HUDEP-2 (cell line): ENCODE measurements around the gene ZNF431.
"Not testable (repeated sequence)": the region's sequence is repeated elsewhere in the genome, so short reads cannot be mapped to it uniquely, and the experiment has no call there.

ENCODE experiments used
- DNase-seq, 76 experiments: peaks; one replicate each; lab custom pipeline; 2025; ENCODE audit not compliant: unreplicated experiment in 76 of 76; lab: John Stamatoyannopoulos, UW

The ZNF431 gene

DNA sequence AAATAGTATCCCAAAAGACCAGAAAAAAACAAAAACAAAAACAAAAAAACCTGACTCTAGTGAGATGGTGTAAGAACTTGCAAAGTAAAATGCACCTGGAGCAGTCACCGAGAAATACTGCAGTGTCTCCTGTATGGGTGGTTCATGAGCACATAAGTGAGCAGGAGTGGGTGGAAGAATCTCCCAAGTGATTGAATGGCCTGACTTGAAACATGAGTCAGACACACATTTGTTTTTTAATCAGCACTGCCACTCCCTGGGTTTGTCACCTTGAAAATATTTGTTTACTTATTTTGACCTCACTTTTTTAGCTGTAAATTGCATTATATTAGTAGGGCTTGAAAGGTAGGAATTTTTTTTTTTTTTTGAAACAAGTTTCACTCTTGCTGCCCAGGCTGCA lies 2.0 kb downstream of the ZNF431 start:
- DNase-seq, result no peak

- DNase-seq, result no peak
Observed at GRCh38 chr19:21147540-21147939, 5.7 kb downstream of the ZNF431 start.

DNA sequence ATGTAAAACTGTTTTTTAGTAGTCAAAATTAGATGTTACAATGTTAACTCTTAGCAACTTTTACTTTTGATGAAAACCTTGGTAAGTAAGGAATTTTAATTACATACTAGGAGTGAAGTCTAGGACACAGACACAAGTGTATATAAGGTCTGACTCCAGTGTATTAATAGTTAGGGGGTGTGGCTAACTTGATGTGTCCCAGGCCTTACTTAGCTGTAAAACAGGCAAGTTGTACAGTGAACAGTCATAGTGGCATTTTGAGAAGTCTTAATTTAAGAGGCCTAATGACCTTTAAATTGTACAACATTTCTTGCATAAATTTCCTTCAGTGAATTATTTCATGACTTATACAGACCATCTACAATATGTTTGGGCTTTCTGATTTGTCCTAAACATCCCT lies 6.8 kb downstream of the ZNF431 start:
- no peak for DNase-seq

DNA sequence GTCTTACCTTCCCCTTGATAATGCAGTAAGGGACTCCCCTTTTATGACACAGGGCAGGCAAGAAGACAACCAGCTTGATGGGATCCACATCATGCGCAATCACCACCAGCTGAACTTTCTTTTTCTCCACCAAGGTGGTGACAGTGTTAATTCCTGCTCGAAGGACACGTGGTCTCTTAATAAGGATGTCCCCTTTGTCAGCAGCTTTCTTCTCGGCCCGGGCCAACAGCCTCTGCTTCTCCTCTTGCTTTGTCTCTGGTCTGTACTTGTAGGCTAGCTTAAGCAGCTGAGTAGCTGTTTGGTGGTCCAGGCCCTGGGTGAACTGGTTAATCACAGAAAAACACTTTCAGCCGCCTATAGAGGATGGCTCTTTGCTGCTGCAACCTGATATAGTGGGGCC lies 8.0 kb downstream of the ZNF431 start:
- DNase-seq, result no peak

DNA sequence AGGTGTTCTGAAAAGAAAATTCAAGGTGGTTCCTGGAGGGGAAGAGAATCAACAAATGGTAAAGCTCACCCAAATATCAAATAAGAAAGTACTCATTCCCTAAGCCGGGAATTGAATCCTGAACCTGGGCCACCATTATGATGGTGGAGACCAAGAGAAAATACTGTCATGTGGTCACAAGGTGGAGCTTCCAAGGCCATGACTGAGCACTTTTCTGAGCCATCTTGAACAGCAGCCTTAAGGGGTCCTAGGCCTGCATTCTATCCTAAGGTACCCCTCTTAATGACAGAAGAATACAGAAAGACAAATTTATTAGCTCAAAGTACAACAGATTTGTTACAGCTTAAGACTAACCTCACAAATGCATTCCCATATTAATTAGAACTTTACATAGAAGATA lies 9.6 kb downstream of the ZNF431 start:
- no peak for DNase-seq

DNA sequence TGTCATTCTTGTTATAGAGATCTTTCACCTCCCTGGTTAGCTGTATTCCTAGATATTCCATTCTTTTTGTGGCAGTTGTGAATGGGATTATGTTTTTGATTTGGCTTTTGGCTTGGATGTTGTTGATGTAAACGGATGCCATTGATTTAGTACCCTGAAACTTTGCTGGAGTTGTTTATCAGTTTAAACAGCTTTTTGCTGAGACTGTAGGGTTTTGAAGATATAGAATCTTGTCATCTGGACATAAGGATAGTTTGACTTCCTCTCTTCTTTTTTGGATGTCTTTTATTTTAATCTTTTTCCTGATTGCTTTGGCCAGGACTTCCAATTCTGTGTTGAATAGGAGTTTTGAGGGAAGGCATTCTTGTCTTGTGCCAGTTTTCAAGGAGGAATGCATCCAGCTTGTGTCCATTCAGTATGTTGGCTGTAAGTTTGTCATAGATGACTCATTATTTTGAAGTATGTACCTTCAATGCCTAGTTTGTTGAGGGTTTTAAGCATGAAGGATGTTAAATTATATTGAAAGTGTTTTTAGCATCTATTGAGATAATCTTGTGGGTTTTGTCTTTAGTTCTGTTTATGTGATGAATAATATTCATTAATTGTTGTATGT lies 16.8 kb downstream of the ZNF431 start:
- no peak for DNase-seq

- no peak for DNase-seq
Observed at GRCh38 chr19:21164541-21164940, 22.7 kb downstream of the ZNF431 start.

DNA sequence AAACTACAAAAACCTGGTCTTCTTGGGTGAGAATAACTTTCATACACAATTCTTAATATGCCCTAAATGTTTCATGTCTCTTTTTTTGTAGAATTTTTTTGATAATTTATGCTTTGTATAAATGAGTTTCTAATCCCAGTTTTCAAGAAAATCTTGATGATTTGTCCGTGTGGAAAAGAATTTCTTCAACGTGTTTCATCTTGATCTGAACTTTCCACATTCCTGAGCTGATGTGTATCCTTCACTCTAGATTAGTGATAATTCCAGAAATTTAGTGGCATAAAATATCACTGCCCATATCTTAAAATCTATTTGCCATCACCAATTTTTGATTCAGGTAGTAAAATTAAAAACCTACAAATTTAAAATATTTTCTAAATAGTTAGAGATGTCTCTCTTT lies 24.6 kb downstream of the ZNF431 start:
- no peak for DNase-seq

GRCh38 chr19:21197590-21198295 lies 55.9 kb downstream of the ZNF431 start:
- no peak for DNase-seq

DNA sequence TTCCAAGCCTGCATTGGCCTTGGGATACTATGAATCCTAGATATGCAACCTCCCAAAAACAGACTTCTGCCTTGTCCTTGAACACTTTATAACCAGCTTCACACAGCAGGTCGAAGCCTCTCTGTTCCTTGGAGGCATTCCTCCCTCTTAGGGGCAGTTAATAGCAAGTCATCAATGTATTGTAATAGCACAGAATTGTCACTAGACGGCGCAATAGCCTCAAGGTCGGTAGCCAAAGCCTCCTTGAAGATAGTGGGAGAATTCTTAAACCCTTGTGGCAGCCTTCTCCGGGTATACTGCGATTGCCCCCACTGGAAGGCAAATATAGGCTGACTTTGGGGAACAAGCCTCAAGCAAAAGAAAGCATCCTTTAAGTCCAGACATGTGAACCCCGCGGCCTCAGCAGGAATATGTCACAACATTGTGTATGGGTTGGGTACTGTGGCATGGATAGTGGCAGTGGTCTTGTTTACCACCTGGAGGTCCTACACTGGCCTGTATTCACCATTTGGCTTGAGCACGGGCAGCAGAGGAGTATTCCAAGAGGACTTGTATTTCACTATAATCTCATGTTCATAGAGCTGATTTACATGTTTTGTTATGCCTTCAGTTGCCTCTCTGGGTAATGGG lies 61.1 kb downstream of the ZNF431 start:
- peak in 10 of 76 experiments; percentile 0 to 16 (median 4) for DNase-seq

DNA sequence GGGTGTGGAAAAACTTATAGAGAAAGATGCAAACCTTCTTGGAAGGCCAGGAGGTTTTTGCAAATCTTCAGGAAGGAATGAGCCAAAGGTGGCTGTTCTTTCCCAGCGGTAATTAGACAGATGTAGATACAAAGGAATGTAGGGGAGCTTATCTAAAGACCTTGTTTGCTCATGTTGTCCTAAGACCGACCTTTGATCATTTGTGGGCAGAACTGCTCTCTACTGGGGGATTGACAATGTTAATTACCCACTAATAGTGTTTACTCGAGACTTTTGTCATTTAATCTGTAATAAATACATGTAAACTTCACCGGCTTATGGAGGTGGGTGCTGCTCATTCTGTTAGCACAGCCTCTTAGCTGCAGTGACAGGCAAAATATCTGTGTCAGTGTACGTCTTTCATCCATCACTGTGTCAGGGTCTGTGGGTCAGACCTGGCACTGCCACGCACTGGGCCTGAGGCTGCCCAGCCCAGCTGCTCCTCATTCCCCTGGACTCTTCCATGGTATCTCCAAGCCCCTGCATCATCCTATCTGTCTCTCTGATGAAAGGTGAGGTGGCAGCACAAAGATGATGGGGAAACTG lies 68.3 kb downstream of the ZNF431 start:
- DNase-seq, result no peak

DNA sequence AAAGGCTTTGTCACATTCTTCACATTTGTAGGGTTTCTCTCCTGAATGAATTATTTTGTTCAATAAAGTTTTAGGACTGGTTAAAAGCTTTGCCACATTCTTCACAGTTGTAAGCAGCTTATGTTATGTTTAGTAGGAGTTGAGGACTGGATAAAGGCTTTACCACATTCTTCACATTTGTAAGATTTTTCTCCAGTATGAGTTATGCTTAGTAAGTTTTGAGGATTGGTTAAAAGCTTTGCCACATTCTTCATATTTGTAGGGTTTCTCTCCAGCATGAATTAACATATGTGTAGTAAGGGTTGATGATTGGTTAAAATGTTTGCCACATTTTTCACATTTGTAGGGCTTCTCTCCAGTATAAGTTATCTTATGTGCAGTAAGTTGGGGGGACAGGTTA lies 79.9 kb downstream of the ZNF431 start:
- no peak for DNase-seq

DNA sequence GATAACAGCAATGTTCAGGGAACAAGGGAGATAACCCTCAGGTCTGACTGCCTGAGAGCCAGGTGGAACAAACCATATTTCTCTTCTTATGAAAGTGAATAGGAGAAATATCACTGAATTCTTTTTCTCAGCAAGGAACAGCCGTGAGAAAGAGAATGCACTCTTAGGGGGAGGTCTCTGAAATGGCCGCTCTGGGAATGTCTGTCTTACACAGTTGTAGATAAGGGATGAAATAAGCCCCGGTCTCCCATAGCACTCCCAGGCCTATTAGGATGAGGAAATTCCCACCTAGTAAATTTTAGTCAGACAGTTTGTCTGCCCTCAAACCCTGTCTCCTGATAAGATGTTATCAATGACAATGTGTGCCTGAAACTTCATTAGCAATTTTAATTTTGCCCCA lies 88.1 kb downstream of the ZNF431 start:
- not testable (repeated sequence) for DNase-seq

GRCh38 chr19:21233691-21234090 lies 91.9 kb downstream of the ZNF431 start:
- no peak for DNase-seq

- not testable (repeated sequence) for DNase-seq
Observed at GRCh38 chr19:21236751-21237150, 94.9 kb downstream of the ZNF431 start.

DNA sequence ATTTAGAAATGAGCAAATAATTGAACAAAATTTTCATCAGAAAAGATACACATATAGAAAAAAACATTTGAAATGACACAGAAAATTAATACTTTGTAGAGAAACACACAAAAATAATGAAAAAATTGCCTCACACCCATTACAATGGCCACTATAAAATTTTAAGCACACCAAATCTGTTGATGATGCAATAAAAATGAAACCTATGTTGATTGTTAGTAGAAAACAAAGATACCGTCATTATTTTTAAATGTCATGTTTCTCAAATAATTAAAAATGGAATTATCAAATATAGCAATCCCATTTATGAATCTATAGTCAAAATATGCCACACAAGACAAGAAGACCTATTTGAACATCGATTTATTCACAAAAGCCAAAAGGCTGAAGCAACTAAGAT lies 96.8 kb downstream of the ZNF431 start:
- DNase-seq, result no peak
